ENCODE measurements around the gene CEP20.

The CEP20 gene

GRCh38 chr16:15816228-15816627 is 72.2 kb downstream of the CEP20 start:
- Mint-ChIP-seq H3K4me3 (no peak overlapping the region), H3K27ac (no peak overlapping the region), H3K27me3 (peaks cover 12% of the 10 kb centered on the region), H3K4me1 (ENCODE audit: low read depth) (no peaks in the 10 kb centered on the region), H3K9me3 (peaks cover 11% of the 10 kb centered on the region), H3K36me3 (ENCODE audit: low read depth) (no peaks in the 10 kb centered on the region)
